ENCODE data around the gene RIC1.
"Not testable (repeated sequence)": the region's sequence is repeated elsewhere in the genome, so short reads cannot be mapped to it uniquely, and the experiment has no call there.

Gene RIC1

GRCh38 chr9:5630081-5630507, 1.2 kb downstream of the RIC1 start:
- TF ChIP-seq ZNF274 (IDR thresholded peaks at IDR 0.05; ENCODE audit: low read depth, low read length): no peak
- peak overlapping the region; percentile 89 for H3K4me3 ChIP-seq (ENCODE audit: low read length)

- H3K4me3 ChIP-seq (ENCODE audit: low read length): peak overlapping the region; percentile 89
- TF ChIP-seq ZNF274 (IDR thresholded peaks at IDR 0.05; ENCODE audit: low read depth, low read length): no peak
Measured at GRCh38 chr9:5631026-5631425, 2.1 kb downstream of the RIC1 start.

- H3K4me3 ChIP-seq (ENCODE audit: low read length): no peak overlapping the region; the same call in 1 of the 2 replicates
Measured at GRCh38 chr9:5632540-5632939, 3.6 kb downstream of the RIC1 start.

GRCh38 chr9:5633243-5633642, 4.3 kb downstream of the RIC1 start:
- TF ChIP-seq ZNF274 (IDR thresholded peaks at IDR 0.05; ENCODE audit: low read depth, low read length): no peak
- no peak overlapping the region; the same call in 1 of the 2 replicates for H3K4me3 ChIP-seq (ENCODE audit: low read length)

More at GRCh38 chr9:5632540-5632939, 3.6 kb downstream of the RIC1 start:
- TF ChIP-seq ZNF274 (IDR thresholded peaks at IDR 0.05; ENCODE audit: low read depth, low read length): no peak

DNA sequence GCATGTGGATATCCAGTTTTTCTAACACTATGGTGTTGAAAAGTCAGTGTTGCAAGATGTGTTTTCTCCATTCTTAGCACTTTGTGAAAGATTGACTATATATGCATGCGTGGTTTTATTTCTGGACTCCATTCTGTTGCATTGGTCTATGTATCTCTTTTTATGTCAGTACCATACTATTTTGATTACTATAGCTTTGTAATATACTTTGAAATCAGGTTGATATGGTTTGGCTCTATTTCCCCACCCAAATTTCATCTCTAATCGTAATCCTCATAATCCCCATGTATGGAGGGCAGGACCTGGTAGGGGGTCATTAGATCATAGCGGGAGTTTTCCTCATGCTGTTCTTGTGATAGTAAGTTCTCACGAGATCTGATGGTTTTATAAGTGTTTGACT, 6.5 kb downstream of the RIC1 start:
- no peak overlapping the region for H3K4me3 ChIP-seq (ENCODE audit: low read length)
- no peak for TF ChIP-seq ZNF274 (IDR thresholded peaks at IDR 0.05; ENCODE audit: low read depth, low read length)

DNA sequence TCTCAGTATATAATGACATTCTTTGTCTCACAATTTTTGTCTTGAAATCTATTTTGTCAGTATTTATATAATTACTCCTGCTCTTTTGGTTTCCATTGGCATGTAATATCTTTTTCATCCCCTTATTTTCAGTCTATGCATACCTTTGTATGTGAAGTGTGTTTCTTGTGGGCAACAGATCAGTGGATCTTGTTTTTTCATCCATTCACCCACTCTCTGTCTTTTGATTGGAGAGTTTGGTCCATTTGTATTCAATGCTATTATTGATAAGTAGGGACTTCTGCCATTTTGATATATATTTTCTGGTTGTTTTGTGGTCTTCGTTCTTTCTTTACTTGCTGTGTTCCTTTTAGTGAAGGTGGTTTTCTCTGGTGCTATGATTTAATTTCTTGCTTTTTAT, 10.9 kb downstream of the RIC1 start:
- no peak for TF ChIP-seq ZNF274 (IDR thresholded peaks at IDR 0.05; ENCODE audit: low read depth, low read length)
- H3K4me3 ChIP-seq (ENCODE audit: low read length): no peak overlapping the region

DNA sequence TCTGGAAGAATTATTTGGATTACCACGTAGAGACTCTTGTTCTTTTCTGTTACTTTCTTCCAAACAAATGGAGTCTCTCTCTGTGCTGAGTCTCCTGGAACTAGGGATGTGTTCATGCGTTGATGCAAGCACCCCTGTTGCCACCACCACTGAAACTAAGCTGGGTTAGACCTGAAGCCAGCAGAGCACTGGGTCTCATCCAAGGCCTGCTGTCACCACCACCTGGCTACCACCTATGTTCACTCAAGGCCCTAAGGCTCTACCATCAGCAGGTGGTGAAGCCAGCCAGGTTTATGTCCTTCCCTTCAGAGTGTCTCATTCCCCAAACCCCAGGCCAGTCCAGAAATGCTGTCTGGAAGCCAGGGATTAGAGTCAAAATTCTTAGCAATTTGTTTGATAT, 13.3 kb downstream of the RIC1 start:
- no peak for TF ChIP-seq ZNF274 (IDR thresholded peaks at IDR 0.05; ENCODE audit: low read depth, low read length)
- no peak overlapping the region for H3K4me3 ChIP-seq (ENCODE audit: low read length)

GRCh38 chr9:5643005-5643624, 14.2 kb downstream of the RIC1 start:
- H3K4me3 ChIP-seq (ENCODE audit: low read length): no peak overlapping the region
- no peak for TF ChIP-seq ZNF274 (IDR thresholded peaks at IDR 0.05; ENCODE audit: low read depth, low read length)

- H3K4me3 ChIP-seq (ENCODE audit: low read length): no peak overlapping the region
- no peak for TF ChIP-seq ZNF274 (IDR thresholded peaks at IDR 0.05; ENCODE audit: low read depth, low read length)
Measured at GRCh38 chr9:5644501-5644900, 15.6 kb downstream of the RIC1 start.

- H3K4me3 ChIP-seq (ENCODE audit: low read length): no peak overlapping the region
- TF ChIP-seq ZNF274 (IDR thresholded peaks at IDR 0.05; ENCODE audit: low read depth, low read length): no peak
Measured at GRCh38 chr9:5646116-5646515, 17.2 kb downstream of the RIC1 start.

DNA sequence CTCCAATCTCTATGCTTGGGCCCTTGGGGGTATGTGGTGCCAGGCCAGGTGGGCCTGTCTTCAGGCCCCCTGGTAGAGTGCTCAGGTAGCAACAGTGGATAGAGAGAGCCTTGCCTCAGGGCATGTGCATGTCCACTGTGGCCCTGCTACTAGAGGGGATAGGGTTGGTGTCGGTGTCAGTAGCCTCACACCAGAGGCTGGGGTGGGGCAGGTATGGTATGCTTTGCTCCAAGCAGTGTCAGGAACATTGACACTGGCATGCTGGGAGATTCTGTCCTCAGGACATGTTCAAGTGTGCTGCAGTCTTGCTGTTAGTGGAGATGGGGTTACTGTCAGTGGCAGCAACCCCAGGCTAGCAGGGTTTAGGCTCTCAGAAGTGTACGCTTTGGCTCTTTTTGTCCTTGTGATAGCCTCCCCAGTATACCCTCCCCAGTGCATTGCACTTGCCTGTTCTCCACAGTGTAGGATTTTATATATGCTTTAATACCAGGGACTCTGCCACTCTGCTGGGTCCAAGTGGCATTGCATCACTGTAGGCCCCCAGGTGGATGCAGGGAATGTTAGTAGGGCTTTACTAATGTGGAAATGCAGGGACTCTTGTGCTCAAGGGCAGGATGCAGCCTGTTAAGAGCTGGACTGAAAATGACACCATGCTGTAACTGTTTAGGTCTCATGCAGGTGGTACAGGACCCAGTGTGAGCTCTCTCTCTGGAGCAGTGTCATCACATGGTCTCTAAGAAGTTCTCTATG, 21.6 kb downstream of the RIC1 start:
- TF ChIP-seq ZNF274 (IDR thresholded peaks at IDR 0.05; ENCODE audit: low read depth, low read length): no peak

DNA sequence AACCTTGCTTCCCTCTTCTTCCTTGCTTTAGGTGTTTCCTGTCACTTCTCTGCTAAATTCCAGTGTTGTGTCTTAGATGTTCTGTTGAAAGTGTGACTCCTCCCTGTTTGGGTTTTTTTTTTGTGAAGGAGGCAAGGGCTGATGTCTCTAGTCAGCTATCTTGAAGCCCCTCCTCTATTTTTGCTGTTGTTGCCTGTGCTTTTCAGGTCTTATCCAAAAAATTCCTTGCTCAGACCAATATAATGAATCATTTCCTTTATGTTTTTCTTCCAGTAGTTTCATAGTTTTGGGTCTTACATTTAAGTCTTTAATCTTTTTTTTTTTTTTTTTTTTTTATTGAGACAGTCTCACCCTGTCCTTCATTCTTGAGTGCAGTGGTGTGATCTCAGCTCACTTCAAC, 22.3 kb downstream of the RIC1 start:
- no peak overlapping the region for H3K4me3 ChIP-seq (ENCODE audit: low read length)
- no peak for TF ChIP-seq ZNF274 (IDR thresholded peaks at IDR 0.05; ENCODE audit: low read depth, low read length)

More for the DNA sequence above, 21.6 kb downstream of the RIC1 start:
- no peak overlapping the region for H3K4me3 ChIP-seq (ENCODE audit: low read length)

DNA sequence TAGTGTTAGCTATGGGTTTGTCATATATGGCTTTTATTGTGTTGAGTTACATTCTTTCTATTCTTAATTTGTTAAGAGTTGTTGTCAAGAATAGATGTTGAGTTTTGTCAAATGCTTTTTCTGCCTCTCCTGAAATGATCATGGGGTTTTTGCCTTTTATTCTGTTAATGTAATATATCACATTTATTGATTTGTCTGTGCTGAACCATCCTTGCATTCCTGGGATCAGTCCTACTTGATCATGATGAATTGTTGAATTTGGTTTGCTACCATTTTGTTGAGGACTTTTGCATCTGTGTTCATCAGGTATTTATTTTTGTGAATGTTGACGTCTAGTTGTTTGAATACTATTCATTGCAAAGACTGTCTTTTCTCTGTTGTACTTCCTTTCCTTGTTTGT, 23.9 kb downstream of the RIC1 start:
- H3K4me3 ChIP-seq (ENCODE audit: low read length): no peak overlapping the region
- no peak for TF ChIP-seq ZNF274 (IDR thresholded peaks at IDR 0.05; ENCODE audit: low read depth, low read length)

GRCh38 chr9:5662804-5663203, 33.9 kb downstream of the RIC1 start:
- not testable (repeated sequence) for H3K4me3 ChIP-seq (ENCODE audit: low read length)

GRCh38 chr9:5665059-5665458, 36.2 kb downstream of the RIC1 start:
- TF ChIP-seq ZNF274 (IDR thresholded peaks at IDR 0.05; ENCODE audit: low read depth, low read length): no peak

More at GRCh38 chr9:5665059-5665458, 36.2 kb downstream of the RIC1 start:
- no peak overlapping the region for H3K4me3 ChIP-seq (ENCODE audit: low read length)
